ENCODE measurements around the gene MLXIPL.
"Not testable (repeated sequence)": the region's sequence is repeated elsewhere in the genome, so short reads cannot be mapped to it uniquely, and the experiment has no call there.

The MLXIPL gene

GRCh38 chr7:73613954-73614735, 10.2 kb downstream of the MLXIPL start:
- no peak for DNase-seq

- peak; percentile 28 to 31 for DNase-seq
Observed at GRCh38 chr7:73612598-73613269, 11.6 kb downstream of the MLXIPL start.

- no peak for DNase-seq
Observed at GRCh38 chr7:73611017-73611555, 13.2 kb downstream of the MLXIPL start.

- DNase-seq: no peak
Observed at GRCh38 chr7:73610105-73610504, 14.2 kb downstream of the MLXIPL start.

GRCh38 chr7:73607692-73607983, 16.7 kb downstream of the MLXIPL start:
- not testable (repeated sequence) for DNase-seq

- DNase-seq: peak in 1 of 2 donors; percentile 38
Observed at GRCh38 chr7:73606801-73607691, 17.3 kb downstream of the MLXIPL start.

- DNase-seq: no peak
Observed at GRCh38 chr7:73605601-73606220, 18.6 kb downstream of the MLXIPL start.

- peak; percentile 83 to 92 for DNase-seq
Observed at GRCh38 chr7:73602721-73603651, 21.3 kb downstream of the MLXIPL start.

GRCh38 chr7:73599916-73600315, 24.4 kb downstream of the MLXIPL start:
- DNase-seq: no peak

- DNase-seq: peak in 1 of 2 donors; percentile 5
Observed at GRCh38 chr7:73599151-73599882, 25.0 kb downstream of the MLXIPL start.

- DNase-seq: no peak
Observed at GRCh38 chr7:73597978-73598782, 26.1 kb downstream of the MLXIPL start.

GRCh38 chr7:73596191-73597065, 27.9 kb downstream of the MLXIPL start:
- DNase-seq: no peak

GRCh38 chr7:73595358-73595757, 29.0 kb downstream of the MLXIPL start:
- no peak for DNase-seq

- DNase-seq: peak in 1 of 2 donors; percentile 24
Observed at GRCh38 chr7:73593207-73594045, 30.9 kb downstream of the MLXIPL start.

- DNase-seq: no peak
Observed at GRCh38 chr7:73586911-73587310, 37.4 kb downstream of the MLXIPL start.

GRCh38 chr7:73585196-73585595, 39.1 kb downstream of the MLXIPL start:
- DNase-seq: no peak

GRCh38 chr7:73582664-73583202, 41.6 kb downstream of the MLXIPL start:
- peak; percentile 38 to 61 for DNase-seq
